Kidney glomerular epithelial cell (primary cell): ENCODE data around the gene PORCN.
"Not testable (repeated sequence)": the region's sequence is repeated elsewhere in the genome, so short reads cannot be mapped to it uniquely, and the experiment has no call there.

Experiments
- DNase-seq: peaks from one replicate; lab custom pipeline; 2025; lab: John Stamatoyannopoulos, UW

Gene PORCN

DNA sequence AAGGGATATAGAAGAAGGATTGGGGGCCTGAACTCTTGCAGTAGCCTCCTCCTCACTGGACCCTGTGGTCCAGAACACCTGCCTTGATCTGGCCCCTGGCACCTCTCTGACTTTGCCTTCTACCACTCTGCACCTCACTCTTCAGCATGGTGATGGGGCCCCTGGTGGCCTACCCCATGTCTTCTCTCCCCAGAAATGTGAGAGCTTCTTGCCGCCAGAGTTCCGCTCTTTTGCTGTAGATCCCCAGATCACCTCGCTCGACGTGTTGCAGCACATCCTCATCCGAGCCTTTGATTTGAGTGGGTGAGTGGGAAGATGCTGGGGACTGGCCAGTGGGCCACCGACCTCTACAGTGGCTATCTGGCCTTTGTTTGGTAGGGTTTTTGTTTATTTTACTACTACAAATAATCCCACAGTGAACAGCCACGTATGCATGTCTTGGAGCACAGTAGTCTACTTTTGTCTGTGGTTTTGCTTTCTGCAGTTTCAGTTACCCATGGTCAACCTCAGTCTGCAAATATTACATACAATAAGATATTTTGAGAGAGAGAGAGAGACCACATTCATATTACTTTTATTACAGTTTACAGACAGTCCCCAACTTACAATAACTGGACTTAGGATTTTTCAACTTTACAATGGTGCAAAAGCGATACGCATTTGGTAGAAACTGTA, 32.5 kb downstream of the PORCN start:
- DNase-seq, result no peak

GRCh38 chrX:48548871-48549270, 40.1 kb downstream of the PORCN start:
- no peak for DNase-seq

GRCh38 chrX:48555731-48556325, 47.0 kb downstream of the PORCN start:
- DNase-seq, result not testable (repeated sequence)

DNA sequence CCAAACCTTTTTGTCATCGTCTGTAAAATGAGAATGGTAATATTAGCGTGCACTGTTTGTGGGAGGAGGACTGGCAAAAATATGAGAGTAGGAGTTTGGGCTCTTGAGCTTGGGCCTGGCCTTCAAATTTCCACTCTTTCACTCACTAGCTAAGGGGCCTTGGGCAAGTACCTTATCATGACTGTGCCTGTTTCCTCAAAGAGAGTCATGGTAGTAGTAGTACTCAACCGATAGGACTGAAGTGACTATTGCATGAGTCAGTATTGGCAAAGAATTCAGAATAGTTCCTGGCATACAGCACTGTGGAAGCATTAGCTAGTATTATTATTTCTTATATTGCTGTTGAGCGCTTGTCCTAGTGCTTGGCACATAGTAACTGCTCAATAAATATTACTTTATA, 49.5 kb downstream of the PORCN start:
- DNase-seq, result peak; percentile 11

- no peak for DNase-seq
Measured at GRCh38 chrX:48559636-48560035, 50.8 kb downstream of the PORCN start.

DNA sequence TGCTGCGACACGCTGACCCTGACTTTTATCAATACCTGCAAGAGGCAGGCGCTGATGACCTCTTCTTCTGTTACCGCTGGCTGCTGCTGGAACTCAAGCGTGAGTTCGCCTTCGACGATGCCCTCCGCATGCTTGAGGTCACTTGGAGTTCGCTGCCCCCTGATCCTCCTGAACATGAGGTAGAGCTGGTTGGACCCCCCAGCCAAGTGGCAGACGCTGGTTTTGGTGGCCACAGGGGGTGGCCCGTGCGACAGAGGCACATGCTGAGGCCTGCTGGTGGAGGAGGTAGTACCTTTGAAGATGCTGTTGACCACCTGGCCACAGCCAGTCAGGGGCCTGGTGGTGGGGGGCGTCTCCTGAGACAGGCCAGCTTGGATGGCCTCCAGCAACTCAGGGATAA, 51.3 kb downstream of the PORCN start:
- DNase-seq, result no peak

- no peak for DNase-seq
Measured at GRCh38 chrX:48560681-48561080, 51.9 kb downstream of the PORCN start.

GRCh38 chrX:48569958-48570357, 61.2 kb downstream of the PORCN start:
- no peak for DNase-seq
